ENCODE data around the gene CLEC7A.

CLEC7A gene

GRCh38 chr12:10136637-10137205, 6.7 kb upstream of the CLEC7A start:
- no peak for DNase-seq

GRCh38 chr12:10135126-10135525, 5.1 kb upstream of the CLEC7A start:
- DNase-seq: no peak

GRCh38 chr12:10132850-10133370, 2.9 kb upstream of the CLEC7A start:
- DNase-seq: no peak

GRCh38 chr12:10131111-10131690, 1.2 kb upstream of the CLEC7A start:
- no peak for DNase-seq

GRCh38 chr12:10128687-10129086, 1.3 kb downstream of the CLEC7A start:
- no peak for DNase-seq

GRCh38 chr12:10126413-10126812, 3.6 kb downstream of the CLEC7A start:
- no peak for DNase-seq

GRCh38 chr12:10122689-10123088, 7.3 kb downstream of the CLEC7A start:
- no peak for DNase-seq

GRCh38 chr12:10121278-10121677, 8.7 kb downstream of the CLEC7A start:
- DNase-seq: no peak

- DNase-seq: no peak
These were observed 10.9 kb downstream of the CLEC7A start for GRCh38 chr12:10119066-10119465.

- DNase-seq: no peak
These were observed 14.1 kb downstream of the CLEC7A start for GRCh38 chr12:10115890-10116289.

- DNase-seq: no peak
These were observed 14.7 kb downstream of the CLEC7A start for GRCh38 chr12:10115311-10115710.

- no peak for DNase-seq
These were observed 16.1 kb downstream of the CLEC7A start for GRCh38 chr12:10113920-10114319.

GRCh38 chr12:10113075-10113474, 16.9 kb downstream of the CLEC7A start:
- no peak for DNase-seq

- no peak for DNase-seq
These were observed 18.5 kb downstream of the CLEC7A start for GRCh38 chr12:10111451-10111850.

- no peak for DNase-seq
These were observed 19.6 kb downstream of the CLEC7A start for GRCh38 chr12:10110256-10110844.

- DNase-seq: no peak
These were observed 27.7 kb downstream of the CLEC7A start for GRCh38 chr12:10102322-10102721.

GRCh38 chr12:10101648-10102220, 28.3 kb downstream of the CLEC7A start:
- DNase-seq: no peak

- DNase-seq: no peak
These were observed 28.9 kb downstream of the CLEC7A start for GRCh38 chr12:10101042-10101579.

GRCh38 chr12:10098791-10099190, 31.2 kb downstream of the CLEC7A start, which contains the start of gene CLEC1A:
Gene CLEC1A, minus strand, starts transcription at chr12:10098985. Its CDS starts 63 bp downstream, at chr12:10098922.
- DNase-seq: no peak

- no peak for DNase-seq
These were observed 32.5 kb downstream of the CLEC7A start for GRCh38 chr12:10097521-10097920.

- no peak for DNase-seq
These were observed 34.0 kb downstream of the CLEC7A start for GRCh38 chr12:10095971-10096370.

- DNase-seq: no peak
These were observed 35.2 kb downstream of the CLEC7A start for GRCh38 chr12:10094646-10095395.

Data from NCI-H2081 (cell line).